Right lobe of liver (tissue), 6 donors: ENCODE results near the gene ZNF644. TPM values are rescaled to one million over a fixed set of nuclear protein-coding genes. Genes with fewer than 3 reads are reported as not detected.

Experiments used
- ATAC-seq, 4 donors: fragments of 200-7000 bp; cut with Tn5 transposase; one replicate each; pipeline ENCODE4 v1.9.1; 2020; ENCODE audit warnings: mild to moderate bottlenecking in 4 of 4, moderate library complexity in 4 of 4
- DNase-seq, 3 donors: peaks; one replicate each; pipeline ENCODE4 v3.0.0-alpha.2; 2020
- H3K27ac ChIP-seq, 3 donors: fragments of 200-600 bp; one replicate each; pipeline ENCODE4 v1.8.0; 2022
- H3K27me3 ChIP-seq, 2 donors: fragments of 200-600 bp; one replicate each; pipeline ENCODE4 v1.8.0; 2022
- H3K36me3 ChIP-seq, 4 donors: fragments of 200-600 bp; sonication (generic) in 1 of 4; one replicate each; pipeline versions ENCODE4 v1.5.1 to v1.8.0; 2017 to 2022; ENCODE audit warnings: control low read depth in 1 of 4
- H3K4me1 ChIP-seq, 4 donors: fragments of 200-600 bp; sonication (generic) in 1 of 4; one replicate each; pipeline versions ENCODE4 v1.5.1 to v1.8.0; 2017 to 2022; ENCODE audit warnings: control low read depth in 1 of 4
- H3K4me3 ChIP-seq, 3 donors: fragments of 200-600 bp; one replicate each; pipeline ENCODE4 v1.8.0; 2022
- H3K9me3 ChIP-seq, 4 donors: fragments of 200-600 bp; sonication (generic) in 1 of 4; one replicate each; pipeline versions ENCODE4 v1.5.1 to v1.8.0; 2017 to 2022; ENCODE audit warnings: control low read depth in 1 of 4
- CTCF ChIP-seq, 4 donors: fragments of 200-600 bp in 3 of 4; fragments of 450-650 bp in 1 of 4; IDR thresholded peaks; one replicate each; pipeline versions ENCODE4 v1.5.1 to v1.8.0; 2016 to 2022; ENCODE audit warnings: antibody characterized with exemption in 4 of 4, mild to moderate bottlenecking in 2 of 4
- POLR2A ChIP-seq: fragments of 450-650 bp; IDR thresholded peaks from one replicate; pipeline ENCODE4 v1.6.1; 2017; ENCODE audit warnings: antibody characterized with exemption, mild to moderate bottlenecking
- WGBS: methylation state at CpG from one replicate; pipeline ENCODE4 v1.1.6; 2018; ENCODE audit warnings: low coverage, low lambda C conversion rate; ENCODE audit not compliant: insufficient coverage; ENCODE audit errors: missing lambda C conversion rate; 5-methylcytosine and 5-hydroxymethylcytosine counted together
- intact Hi-C, 2 donors: fragments of 100-400 bp; cut with DNase I; formaldehyde crosslinking; loops; one replicate each; pipeline versions ENCODE4 v1.11.2 to v1.14.1; 2022
- total RNA-seq, 6 experiments: library from RNA; depleted of rRNA in 2 of 6; stranded (reverse); fragments of >200 nt in 2 of 6; fragmentation: NEBNext Ultra II Directional in 3 of 6; extraction: Animal tissue kit (Norgen Biotek cat#: 25700) in 3 of 6; gene quantifications; one replicate each; pipeline versions ENCODE4 v1.1.0 to v1.2.4, GENCODE V29; 2016 to 2023
- donor health status: DM: no; HTN: yes; CAD: no.
- donor health status: DM: no; HTN: no; CAD: no.
- donor health status: DM: no; HTN: no; CAD: no.
- donor health status: DM: no; HTN: yes; CAD: no.
- donor health status: DM: no; HTN: yes; CAD: no.

The ZNF644 gene
- total RNA-seq, 6 experiments from 2014 or later: 19.3 to 26.9 (median 19.9) TPM

- TF ChIP-seq CTCF (IDR thresholded peaks at IDR 0.05) (no peak), POLR2A (no peak)
- no peak overlapping the region for H3K4me3 ChIP-seq
- no peak for DNase-seq
- no peak for ATAC-seq
- peaks cover 0 to 16% (median 7%) of the 10 kb centered on the region in 4 donors for H3K4me1 ChIP-seq
- WGBS: 86% methylated on average over 3 of the region's 3 CpGs
- intact Hi-C loops: no loop called here
- H3K36me3 ChIP-seq: no peaks in the 10 kb centered on the region
- no peaks in the 10 kb centered on the region for H3K27me3 ChIP-seq
- H3K9me3 ChIP-seq: no peaks in the 10 kb centered on the region
- H3K27ac ChIP-seq: no peak overlapping the region
Measured at GRCh38 chr1:90922202-90922601, 99.6 kb downstream of the ZNF644 start.

- 94% methylated on average over 1 of the region's 1 CpG for WGBS
- DNase-seq (no peak), ATAC-seq (peak in 1 of 4 donors; percentile 34)
Measured at GRCh38 chr1:90919900-90920299, 101.9 kb downstream of the ZNF644 start.

GRCh38 chr1:90919190-90919719 lies 102.6 kb downstream of the ZNF644 start:
- Histone ChIP-seq H3K36me3 (no peaks in the 10 kb centered on the region), H3K27me3 (no peaks in the 10 kb centered on the region), H3K9me3 (no peaks in the 10 kb centered on the region), H3K4me1 (peaks cover 0 to 16% (median 3%) of the 10 kb centered on the region in 4 donors), H3K4me3 (no peak overlapping the region), H3K27ac (no peak overlapping the region)
- intact Hi-C loops: no loop called here
- no peak for TF ChIP-seq CTCF (IDR thresholded peaks at IDR 0.05)
- TF ChIP-seq POLR2A: no peak
- ATAC-seq (peak; percentile 32 to 59 (median 56)), DNase-seq (no peak)
- WGBS: 19% methylated on average over 1 of the region's 1 CpG

More at GRCh38 chr1:90919900-90920299, 101.9 kb downstream of the ZNF644 start:
- intact Hi-C loops: no loop called here
- Histone ChIP-seq H3K27me3 (no peaks in the 10 kb centered on the region), H3K4me1 (peaks cover 0 to 16% (median 5%) of the 10 kb centered on the region in 4 donors), H3K4me3 (no peak overlapping the region), H3K36me3 (no peaks in the 10 kb centered on the region), H3K9me3 (no peaks in the 10 kb centered on the region), H3K27ac (no peak overlapping the region)
- TF ChIP-seq POLR2A (no peak), CTCF (IDR thresholded peaks at IDR 0.05) (no peak)

- no peak overlapping the region for H3K4me3 ChIP-seq
- H3K36me3 ChIP-seq: no peaks in the 10 kb centered on the region
- TF ChIP-seq POLR2A (no peak), CTCF (IDR thresholded peaks at IDR 0.05) (no peak)
- H3K27ac ChIP-seq: no peak overlapping the region
- H3K27me3 ChIP-seq: no peaks in the 10 kb centered on the region
- intact Hi-C loops: no loop called here
- no peaks in the 10 kb centered on the region for H3K4me1 ChIP-seq
- WGBS: 86% methylated on average over 1 of the region's 1 CpG
- DNase-seq (no peak), ATAC-seq (no peak)
- H3K9me3 ChIP-seq: no peaks in the 10 kb centered on the region
Measured at GRCh38 chr1:90911353-90911752, 110.5 kb downstream of the ZNF644 start.

GRCh38 chr1:90902672-90903071 lies 119.2 kb downstream of the ZNF644 start:
- DNase-seq (no peak), ATAC-seq (no peak)
- intact Hi-C loops: no loop called here
- Histone ChIP-seq H3K4me1 (no peaks in the 10 kb centered on the region), H3K27me3 (no peaks in the 10 kb centered on the region), H3K4me3 (no peak overlapping the region), H3K9me3 (no peaks in the 10 kb centered on the region), H3K36me3 (no peaks in the 10 kb centered on the region), H3K27ac (no peak overlapping the region)
- TF ChIP-seq CTCF (IDR thresholded peaks at IDR 0.05) (no peak), POLR2A (no peak)
